Peyer's patch (tissue), 4 donors: ENCODE data around the gene KYNU.

Source experiments
- CTCF ChIP-seq, 6 experiments: fragments of 450-650 bp in 4 of 6; fragments of 200-600 bp in 2 of 6; sonication (generic) in 1 of 6; IDR thresholded peaks; one replicate each; pipeline ENCODE4 v1.5.1; 2017 to 2019; ENCODE audit warnings: antibody characterized with exemption in 6 of 6, mild to moderate bottlenecking in 3 of 6, moderate library complexity in 1 of 6
- POLR2A ChIP-seq, 2 donors: fragments of 450-650 bp; IDR thresholded peaks; one replicate each; pipeline ENCODE4 v1.5.1; 2017; ENCODE audit warnings: antibody characterized with exemption in 2 of 2, mild to moderate bottlenecking in 2 of 2, moderate library complexity in 2 of 2

DNA sequence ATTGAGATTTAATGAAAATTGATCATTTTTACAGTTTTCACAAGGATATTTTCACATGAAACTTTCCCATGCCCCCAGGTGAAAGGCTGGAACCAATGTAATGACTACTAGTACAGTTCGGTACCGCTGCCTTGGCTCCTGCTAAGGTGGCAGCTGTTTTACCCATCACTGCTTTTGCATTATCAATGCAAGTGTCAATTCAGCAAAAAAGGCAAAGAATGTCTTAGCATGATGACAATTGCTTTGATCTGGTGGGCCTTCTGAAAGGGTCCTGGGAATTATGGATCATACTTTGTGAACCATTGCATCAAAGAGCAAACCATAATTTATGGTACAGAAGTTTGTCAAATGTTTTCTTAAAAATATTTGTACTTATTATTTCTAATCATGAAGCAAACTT, 107.2 kb downstream of the KYNU start:
- no peak for TF ChIP-seq CTCF (IDR thresholded peaks at IDR 0.05)
- TF ChIP-seq POLR2A (IDR thresholded peaks at IDR 0.05), result no peak
